D721Med (cell line): Measurements from ENCODE around the gene KLHL5.
A peak's percentile ranks its signal among the peaks of the same experiment; 100 is the strongest.

Experiments
- DNase-seq: peaks from one replicate; pipeline ENCODE4 v3.0.0; 2011; ENCODE audit warnings: low spot score; ENCODE audit not compliant: insufficient read length
- FAIRE-seq: peaks from 2 replicates; lab custom pipeline; 2011; peaks lifted over from hg19 to GRCh38; lab: Jason Lieb, UNC
- TF ChIP-seq, protein P1 (sequence below): IDR thresholded peaks from 2 replicates; pipeline ENCODE4 v1.5.1; 2012; ENCODE audit warnings: mild to moderate bottlenecking, control low read depth; ENCODE audit not compliant: insufficient read depth; ENCODE audit errors: missing control alignments

KLHL5 gene

DNA sequence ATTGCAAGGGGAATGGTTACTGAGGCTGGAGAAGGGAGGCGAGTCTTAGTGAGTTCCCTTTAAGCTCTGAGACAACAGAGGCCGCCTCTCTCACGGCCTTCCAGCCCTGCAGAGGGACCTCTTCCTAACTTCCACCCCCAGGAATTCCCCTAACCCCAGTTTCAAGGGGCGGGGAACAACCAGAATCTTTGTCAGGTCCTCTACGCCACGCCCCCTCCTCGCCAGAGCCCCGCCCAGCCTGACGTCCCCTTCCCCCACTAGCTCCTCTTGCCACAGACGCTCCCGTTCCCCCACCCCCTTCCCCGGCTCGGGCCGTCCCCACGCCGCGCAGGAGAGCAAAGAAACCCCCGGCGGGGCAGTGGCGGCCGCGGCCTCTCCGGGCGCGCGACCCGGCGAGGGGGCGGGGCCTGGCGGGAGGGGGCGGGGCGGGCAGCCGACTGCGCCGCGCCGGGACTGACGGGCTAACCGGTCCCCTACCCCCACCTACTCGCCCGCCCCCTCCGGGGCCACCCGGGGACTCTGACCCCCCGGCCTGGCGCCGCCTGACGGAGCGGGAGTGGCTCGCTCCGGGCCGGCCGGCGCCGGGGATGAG, 17.6 kb upstream of the KLHL5 start:
- FAIRE-seq (no peak), DNase-seq (peak; percentile 49)
- TF ChIP-seq, protein P1, sequence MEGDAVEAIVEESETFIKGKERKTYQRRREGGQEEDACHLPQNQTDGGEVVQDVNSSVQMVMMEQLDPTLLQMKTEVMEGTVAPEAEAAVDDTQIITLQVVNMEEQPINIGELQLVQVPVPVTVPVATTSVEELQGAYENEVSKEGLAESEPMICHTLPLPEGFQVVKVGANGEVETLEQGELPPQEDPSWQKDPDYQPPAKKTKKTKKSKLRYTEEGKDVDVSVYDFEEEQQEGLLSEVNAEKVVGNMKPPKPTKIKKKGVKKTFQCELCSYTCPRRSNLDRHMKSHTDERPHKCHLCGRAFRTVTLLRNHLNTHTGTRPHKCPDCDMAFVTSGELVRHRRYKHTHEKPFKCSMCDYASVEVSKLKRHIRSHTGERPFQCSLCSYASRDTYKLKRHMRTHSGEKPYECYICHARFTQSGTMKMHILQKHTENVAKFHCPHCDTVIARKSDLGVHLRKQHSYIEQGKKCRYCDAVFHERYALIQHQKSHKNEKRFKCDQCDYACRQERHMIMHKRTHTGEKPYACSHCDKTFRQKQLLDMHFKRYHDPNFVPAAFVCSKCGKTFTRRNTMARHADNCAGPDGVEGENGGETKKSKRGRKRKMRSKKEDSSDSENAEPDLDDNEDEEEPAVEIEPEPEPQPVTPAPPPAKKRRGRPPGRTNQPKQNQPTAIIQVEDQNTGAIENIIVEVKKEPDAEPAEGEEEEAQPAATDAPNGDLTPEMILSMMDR, result no peak

DNA sequence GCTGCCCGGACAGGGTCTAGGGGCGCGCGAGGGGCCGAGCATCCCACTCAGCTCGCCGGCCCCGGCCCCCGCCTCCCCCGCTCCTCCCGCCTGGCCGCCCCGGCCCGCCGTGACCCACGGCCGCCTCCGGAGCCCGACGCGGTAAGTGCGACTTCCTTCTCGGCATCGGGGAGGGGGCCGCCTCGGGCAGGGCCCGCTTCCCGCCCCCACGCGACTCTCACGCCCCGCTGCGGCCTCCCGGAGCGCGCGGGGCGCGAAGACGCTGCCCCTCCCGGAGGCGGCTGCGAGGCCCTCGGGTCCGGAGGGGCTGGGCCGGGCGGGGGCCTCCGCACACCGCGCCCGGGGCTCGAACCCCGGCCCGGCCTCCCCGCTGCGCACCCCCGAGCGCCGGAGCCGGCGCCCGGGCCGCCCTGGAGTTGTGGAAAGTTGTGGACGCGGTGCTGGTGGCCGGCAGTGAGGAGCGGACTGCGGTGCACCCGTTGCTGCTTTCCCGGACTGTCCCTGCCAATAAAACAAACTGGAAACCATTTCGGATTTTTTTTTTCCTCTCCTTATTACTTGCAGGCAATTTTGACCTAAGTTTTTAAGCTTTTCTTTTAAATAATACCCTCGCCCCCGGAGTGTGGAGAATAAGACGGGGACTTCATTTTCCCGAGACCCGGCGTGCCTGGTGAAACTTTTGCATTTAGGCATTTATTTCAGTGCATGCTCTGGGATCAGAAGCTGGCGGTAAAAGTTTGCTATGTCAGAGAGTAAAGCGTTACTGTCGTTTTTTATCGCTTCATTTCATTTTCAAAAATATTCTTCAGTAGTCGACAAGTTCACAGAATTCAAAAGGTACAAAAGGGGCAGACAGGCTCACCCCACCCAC, 16.8 kb upstream of the KLHL5 start:
- FAIRE-seq (no peak), DNase-seq (no peak)
- TF ChIP-seq, protein P1, result no peak

DNA sequence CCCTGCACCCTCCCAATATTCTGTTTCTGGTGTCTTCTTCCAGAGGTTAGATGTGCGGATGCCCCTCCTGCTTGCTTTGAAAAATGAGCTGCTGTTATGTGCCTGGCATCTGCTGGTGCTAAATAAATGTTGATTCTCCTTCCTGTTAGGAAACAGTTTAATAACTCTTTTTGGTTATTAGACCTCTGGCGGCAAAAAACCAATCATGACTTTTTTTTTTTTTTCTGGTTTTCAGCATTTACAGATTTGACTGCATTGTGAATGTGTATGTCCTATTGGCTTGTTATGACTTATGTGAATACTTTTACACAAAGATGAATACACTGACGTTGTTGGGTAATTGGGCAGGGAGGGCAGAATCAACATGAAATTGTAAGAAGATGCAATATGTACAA, 16.2 kb upstream of the KLHL5 start:
- DNase-seq, result no peak
- FAIRE-seq, result no peak
- TF ChIP-seq, protein P1, result no peak

DNA sequence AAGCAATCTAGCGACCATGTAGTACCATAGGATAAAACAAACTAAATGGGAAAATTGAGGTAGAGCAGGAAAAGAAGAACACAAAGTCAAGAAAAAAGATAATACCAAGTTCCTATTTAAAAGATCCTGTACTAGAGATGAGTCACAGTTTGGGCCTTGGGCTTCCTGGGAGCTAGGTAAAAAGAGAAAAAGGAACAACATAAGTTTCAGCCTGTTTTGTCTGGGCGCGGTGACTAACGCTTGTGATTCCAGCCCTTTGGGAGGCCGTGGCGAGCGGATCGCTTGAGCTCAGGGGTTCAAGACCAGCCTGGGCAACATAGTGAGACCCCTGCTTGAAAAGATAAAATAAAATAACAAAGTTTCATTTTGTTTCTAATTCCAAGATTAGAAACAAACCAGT, 15.8 kb upstream of the KLHL5 start:
- FAIRE-seq, result no peak
- DNase-seq, result no peak
- TF ChIP-seq, protein P1, result no peak

DNA sequence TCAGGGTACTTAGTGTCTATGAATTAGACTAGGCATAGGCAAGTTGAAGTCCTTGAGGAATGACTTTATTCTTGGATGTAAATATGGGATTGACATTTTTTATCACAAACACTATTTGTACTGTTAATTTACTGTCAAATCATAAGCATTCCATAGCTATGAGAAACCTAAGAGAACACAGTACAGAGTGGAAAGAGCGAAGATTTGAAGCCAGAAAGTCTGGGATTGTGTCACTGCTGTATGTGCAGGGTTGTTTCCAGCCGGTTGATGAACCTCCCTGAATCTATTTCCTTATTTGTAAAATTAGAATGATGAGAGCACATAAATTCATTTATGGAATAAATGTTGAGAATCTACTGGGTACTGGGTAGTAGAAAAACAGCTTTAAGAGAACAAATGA, 14.4 kb upstream of the KLHL5 start:
- no peak for DNase-seq
- no peak for FAIRE-seq
- TF ChIP-seq, protein P1, result no peak

DNA sequence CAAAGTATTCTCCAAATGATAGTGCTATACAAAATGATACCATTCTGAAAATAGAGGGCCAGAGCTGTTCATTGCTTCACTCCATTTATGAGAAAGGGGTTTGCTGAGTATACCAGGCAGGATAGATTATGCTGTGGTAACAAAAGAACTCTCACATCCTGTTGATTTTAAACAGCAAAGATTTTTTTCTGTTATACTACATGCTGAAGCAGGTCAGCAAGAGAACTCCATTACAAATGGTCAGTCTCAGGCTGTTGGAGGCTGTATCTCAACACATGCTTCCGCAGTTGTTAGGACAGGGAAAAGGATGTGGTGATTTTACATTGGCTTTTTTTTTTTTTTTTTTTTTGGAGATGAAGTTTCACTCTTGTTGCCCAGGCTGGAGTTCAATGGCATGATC, 13.7 kb upstream of the KLHL5 start:
- TF ChIP-seq, protein P1, result no peak
- FAIRE-seq, result no peak

DNA sequence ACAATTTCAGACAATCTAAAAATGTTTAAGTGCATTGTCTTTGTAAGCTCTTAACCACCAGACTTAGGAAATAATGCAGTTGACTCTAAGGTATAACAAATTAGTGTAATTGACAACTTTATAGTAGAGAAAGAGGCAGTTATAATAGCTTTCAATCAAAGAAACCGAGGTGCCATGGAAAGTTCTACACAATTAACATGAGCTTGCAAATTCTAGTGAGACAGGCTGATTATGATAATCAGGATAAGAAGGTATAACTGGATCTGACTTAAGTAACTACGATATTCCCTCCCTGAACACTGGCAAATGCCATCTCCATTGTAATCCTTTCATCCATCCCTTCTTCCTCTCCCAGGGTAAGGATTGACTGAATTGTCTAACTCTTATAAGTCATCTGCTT, 11.4 kb upstream of the KLHL5 start:
- DNase-seq, result no peak
- TF ChIP-seq, protein P1, result no peak
- FAIRE-seq, result peak; percentile 96

More for the DNA sequence above, 13.7 kb upstream of the KLHL5 start:
- DNase-seq, result no peak
